Measurements from ENCODE around the gene USH2A.
"Not testable (repeated sequence)": the region's sequence is repeated elsewhere in the genome, so short reads cannot be mapped to it uniquely, and the experiment has no call there.

Gene USH2A

GRCh38 chr1:216387782-216388181, 35.5 kb downstream of the USH2A start:
- DNase-seq: no peak

- no peak for DNase-seq
Measured at GRCh38 chr1:216379441-216379840, 43.8 kb downstream of the USH2A start.

DNA sequence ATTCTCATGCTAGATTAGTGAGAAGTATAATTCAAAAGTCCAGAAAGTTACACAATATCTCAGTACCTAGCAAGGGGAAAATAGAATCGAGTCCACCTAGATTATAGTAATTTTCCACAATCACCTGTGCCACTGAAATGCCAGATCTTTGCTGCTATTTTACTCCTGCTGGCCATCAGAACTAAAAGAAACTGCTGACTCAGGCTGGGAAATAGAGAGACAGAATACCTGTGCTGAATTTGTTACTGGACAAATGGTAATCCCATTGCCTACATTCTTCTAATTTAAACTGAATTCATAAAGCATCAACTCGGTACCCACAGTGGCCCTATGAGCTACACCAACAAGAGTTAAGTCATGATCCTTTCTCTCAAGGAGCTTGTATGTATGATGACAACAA, 55.0 kb downstream of the USH2A start:
- no peak for DNase-seq

DNA sequence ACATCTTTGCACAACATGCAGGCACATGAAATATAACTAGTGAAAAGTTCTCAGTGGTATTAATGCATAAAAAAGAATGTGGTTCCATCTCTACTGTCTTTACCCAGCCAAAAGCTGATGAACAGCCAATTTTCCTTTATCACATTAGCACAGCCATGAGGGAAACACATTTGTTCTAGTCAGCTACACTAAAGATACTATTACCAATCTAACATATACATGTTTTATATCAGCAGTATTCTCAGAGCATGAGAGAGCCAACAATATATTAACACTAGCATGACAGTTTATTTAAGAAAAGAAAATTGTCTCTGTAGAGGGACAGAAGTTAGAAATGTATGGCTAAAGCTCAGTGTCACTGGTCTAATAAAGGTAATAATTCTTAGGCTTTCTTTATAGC, 56.3 kb downstream of the USH2A start:
- no peak for DNase-seq

- no peak for DNase-seq
Measured at GRCh38 chr1:216356945-216357344, 66.3 kb downstream of the USH2A start.

- DNase-seq: no peak
Measured at GRCh38 chr1:216350186-216350585, 73.1 kb downstream of the USH2A start.

DNA sequence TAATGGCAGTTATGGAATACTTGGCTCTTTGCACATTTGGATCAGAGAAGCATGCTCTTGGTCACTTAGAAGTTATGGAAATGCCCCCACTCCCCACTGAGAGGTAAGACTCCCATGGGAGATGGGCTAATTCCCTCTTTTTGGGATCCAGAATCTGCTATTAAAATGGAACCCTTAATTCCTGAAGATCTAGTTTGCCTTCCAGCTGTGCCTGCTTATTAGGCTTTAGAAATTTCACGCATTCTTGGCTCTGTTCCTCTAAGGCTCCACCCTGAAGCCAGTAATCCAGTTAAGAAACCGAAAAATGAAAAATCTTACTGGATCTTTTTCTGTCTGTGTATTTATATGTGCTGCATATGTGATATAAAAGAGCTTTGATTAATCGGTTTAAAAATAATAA, 76.7 kb downstream of the USH2A start:
- DNase-seq: no peak

DNA sequence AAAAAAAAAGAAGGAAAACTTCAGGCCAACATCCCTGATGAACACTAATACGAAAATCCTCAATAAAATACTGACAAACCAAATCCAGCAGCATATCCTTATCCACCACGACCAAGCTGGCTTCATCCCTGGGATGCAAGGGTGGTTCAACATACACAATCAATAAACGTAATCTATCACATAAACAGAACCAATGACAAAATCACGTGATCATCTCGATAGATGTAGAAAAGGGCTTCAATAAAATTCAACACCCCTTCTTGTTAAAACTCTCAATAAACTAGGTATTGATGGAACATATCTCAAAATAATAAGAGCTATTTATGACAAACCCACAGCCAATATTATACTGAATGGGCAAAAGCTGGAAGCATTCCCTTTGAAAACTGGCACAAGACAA, 82.7 kb downstream of the USH2A start:
- DNase-seq: not testable (repeated sequence)

GRCh38 chr1:216332462-216332861, 90.8 kb downstream of the USH2A start:
- no peak for DNase-seq

- DNase-seq: no peak
Measured at GRCh38 chr1:216332003-216332402, 91.2 kb downstream of the USH2A start.

DNA sequence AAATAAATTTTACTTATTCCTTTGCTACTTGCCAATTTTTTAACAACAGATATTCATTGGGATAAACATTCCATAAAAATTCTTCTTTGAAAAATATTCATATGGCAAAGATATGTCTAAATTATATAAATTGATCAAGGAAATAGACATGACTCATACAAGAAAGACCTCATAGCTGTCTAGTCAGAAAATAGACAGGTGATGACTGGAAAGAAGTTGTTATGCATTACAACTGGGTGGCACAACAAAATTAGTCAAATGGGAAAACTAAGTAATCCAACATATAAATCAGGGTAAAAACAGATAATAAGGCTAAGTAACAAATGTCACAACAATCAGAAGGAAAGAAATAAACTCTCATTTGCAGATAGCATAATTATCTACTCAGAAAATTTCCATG, 92.0 kb downstream of the USH2A start:
- DNase-seq: no peak

DNA sequence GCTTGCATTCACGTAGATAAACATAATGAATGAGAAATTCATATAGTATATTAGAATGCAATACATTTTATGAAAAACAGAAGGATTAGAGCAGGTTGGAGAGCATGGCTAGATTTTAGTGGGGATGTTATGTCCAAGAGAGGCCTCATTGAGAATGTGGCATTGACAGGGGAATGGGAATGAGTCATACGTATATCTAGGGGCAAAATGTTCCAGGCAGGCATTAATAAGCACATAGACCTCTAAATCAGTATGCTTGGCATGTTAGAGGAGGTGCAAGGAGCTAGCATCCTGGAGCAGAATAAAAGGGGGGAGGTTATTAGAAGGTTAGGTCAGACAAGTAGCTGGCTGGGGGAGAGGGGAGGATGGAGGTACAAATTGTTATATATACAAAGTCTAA, 93.0 kb downstream of the USH2A start:
- DNase-seq: no peak

- DNase-seq: no peak
Measured at GRCh38 chr1:216325946-216326345, 97.3 kb downstream of the USH2A start.

GRCh38 chr1:216325336-216325735, 97.9 kb downstream of the USH2A start:
- no peak for DNase-seq

DNA sequence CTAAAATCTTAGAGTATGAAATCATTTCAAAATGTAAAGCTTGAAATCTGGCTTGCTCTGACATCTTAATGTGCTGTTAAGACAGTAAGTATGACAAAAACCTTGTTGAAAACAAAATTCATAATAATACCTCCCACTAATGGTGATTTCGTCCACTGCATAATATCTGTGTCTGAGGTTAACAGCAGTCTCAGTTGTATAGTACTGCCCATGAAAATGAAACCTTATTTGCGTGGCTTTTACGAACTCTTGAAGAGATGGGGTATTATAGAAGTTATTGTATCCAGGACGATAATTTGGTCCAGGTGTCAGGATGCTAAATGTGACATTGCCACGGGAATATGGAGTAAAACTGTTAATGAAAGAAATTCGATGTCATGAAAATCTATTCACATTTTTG, 99.9 kb downstream of the USH2A start:
- DNase-seq: no peak

- no peak for DNase-seq
Measured at GRCh38 chr1:216314379-216315095, 108.7 kb downstream of the USH2A start.

DNA sequence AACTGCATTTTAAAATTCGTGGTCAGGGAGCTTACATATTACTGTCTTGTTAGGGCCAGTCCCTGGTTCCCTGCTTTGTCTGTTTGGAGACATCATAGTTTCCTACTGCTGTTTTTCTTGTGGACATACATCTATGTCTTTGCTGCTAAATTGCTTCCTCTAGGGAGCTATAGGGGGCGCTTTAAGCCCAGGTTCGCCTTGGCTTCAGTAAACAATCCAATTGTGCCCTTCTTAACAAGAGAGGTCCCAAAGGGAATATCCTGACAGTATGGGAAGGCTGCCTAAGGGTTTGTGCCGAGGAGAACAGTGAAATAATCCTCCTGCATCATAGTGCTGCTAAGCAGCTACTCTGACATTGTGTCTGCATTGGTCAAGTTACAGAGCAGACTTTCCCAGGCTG, 112.5 kb downstream of the USH2A start:
- peak; percentile 93 for DNase-seq

DNA sequence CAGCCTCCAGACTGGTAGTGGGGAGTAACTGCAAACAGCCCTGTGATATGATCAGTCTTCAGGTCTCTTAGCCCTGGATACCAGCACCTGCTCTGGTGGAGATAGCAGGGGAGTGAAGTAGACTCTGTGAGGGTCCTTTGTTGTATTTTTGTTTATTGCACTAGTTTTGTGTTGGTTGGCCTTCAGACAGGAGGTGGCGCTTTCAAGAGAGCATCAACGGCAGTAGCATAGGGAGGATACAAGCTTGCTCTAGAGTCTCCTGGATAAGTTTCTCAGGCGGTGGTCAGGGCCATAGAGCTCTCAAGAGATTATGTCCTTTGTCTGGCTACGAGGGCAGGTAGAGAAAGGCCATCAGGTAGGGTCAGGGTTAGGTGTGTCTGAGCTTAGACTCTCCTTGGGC, 116.4 kb downstream of the USH2A start:
- no peak for DNase-seq

- DNase-seq: no peak
Measured at GRCh38 chr1:216303690-216304089, 119.6 kb downstream of the USH2A start.

DNA sequence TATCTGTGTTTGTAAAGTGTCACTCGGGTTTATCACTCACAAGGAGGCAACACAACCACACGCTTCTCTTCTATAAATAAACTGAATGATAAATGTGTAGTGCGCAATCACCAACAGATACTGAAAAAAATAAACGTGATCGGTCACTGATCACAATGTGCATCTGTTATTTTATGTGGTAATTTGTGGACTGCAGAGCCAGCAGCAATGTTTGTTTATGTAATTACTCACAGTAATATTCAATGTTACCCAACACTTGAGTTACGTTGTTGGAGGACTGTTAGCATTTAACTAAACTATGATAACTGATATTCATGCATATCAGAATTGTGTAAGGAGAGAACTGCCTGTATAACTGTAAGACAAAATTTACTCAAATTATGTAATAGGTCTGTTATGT, 129.6 kb downstream of the USH2A start:
- DNase-seq: peak; percentile 14

DNA sequence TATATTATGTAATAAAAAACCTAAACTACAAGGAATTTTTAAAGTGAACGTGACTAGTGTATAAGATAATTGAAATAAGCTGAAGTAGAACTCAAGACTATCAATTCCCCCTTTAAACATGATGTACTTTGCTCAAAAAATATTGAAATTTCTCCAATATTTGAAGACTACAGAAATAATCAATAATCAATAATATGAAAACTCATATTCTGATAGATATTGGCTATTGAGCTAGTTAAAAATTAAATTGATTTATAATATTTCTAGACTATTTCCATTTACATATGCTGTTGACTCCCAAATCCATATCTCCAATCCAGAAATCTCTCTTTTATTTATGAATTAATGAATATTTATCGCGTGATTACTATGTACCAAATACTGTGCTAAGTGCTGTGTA, 133.2 kb downstream of the USH2A start:
- no peak for DNase-seq

- DNase-seq: no peak
Measured at GRCh38 chr1:216285052-216285451, 138.2 kb downstream of the USH2A start.

DNA sequence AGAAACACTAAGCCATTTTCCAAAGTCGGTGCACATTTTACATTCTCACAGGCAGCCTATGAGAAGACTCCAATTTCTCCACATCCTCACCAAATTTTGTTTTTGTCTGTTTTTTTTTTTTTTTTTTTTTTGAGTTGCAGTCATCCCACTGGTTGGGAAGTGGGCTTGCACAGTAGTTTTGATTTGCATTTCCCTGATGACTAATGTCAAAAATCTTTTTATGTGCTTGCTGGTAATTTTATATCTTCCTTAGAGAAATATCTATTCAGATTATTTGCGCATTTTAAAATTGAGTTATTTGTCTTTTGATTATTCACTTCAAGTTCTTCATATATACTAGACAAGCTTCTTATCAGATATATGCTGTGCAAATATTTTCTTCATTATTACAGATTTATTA, 141.5 kb downstream of the USH2A start:
- DNase-seq: no peak

DNA sequence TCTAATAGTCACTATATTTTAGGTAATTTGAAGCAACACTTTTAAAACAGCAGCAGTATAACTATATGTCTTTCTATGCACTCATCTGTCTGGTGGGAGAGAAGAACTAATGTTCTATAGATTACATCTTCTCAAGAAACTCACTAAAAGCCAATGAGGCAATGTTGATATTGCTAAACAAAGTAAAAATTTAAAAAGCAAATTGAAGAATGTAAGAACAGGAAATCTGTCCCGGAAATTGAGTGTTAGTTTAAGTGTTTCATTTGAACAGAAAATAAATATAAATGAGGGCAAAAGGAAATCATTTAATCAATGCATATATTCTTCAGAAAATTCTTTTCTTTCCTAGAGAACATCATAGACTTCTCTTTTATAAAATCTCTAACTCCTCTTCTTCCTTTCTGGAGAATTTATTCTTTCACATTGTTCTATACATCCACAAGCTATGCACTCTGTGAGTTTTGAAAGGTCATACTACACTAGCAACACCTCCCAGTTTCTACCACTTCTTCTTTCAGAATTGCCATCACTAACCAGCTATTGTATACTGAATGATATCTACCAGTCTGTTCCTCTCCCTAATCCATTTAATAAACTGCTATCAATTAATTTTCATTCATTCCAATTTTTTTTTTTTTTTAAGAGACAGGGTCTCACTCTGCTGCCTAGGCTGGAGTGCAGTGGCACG, 153.0 kb downstream of the USH2A start:
- DNase-seq: no peak

GRCh38 chr1:216261631-216262030, 161.6 kb downstream of the USH2A start:
- no peak for DNase-seq

Data from NCI-H1436 (cell line).